Activated B cell treated with CpG ODN at 0.5 μM for 24 hours (primary cell): Measurements from ENCODE around the gene CAMK4. TPM values are rescaled to one million over a fixed set of nuclear protein-coding genes. Genes with fewer than 3 reads are reported as not detected.

Experiments
- ATAC-seq: fragments of 200-7000 bp; cut with Tn5 transposase; one replicate; pipeline ENCODE4 v1.10.0; 2021; ENCODE audit warnings: low read depth, mild to moderate bottlenecking, moderate library complexity
- CTCF ChIA-PET: fragments of 350-600 bp; sonication (Branson Sonifier 250); formaldehyde crosslinking; loops from one replicate; lab custom pipeline; 2021; ENCODE audit warnings: antibody characterized with exemption; lab: Charles Lee
- POLR2A ChIA-PET: fragments of 350-600 bp; sonication (Branson Sonifier 250); formaldehyde crosslinking; loops from one replicate; lab custom pipeline; 2021; ENCODE audit warnings: antibody characterized with exemption; lab: Charles Lee
- DNase-seq: peaks from one replicate; pipeline ENCODE4 v3.0.0; 2022
- H3K27ac Mint-ChIP-seq: one replicate; pipeline ENCODE4 v1.8.0; 2020; ENCODE audit warnings: mixed read lengths
- H3K27me3 Mint-ChIP-seq: one replicate; pipeline ENCODE4 v1.8.0; 2021; ENCODE audit warnings: mixed read lengths
- H3K36me3 Mint-ChIP-seq: one replicate; pipeline ENCODE4 v1.8.0; 2021; ENCODE audit warnings: low read depth, mixed read lengths
- H3K4me1 Mint-ChIP-seq: one replicate; pipeline ENCODE4 v1.8.0; 2021; ENCODE audit warnings: mixed read lengths
- H3K4me3 Mint-ChIP-seq: one replicate; pipeline ENCODE4 v1.8.0; 2020; ENCODE audit warnings: mild to moderate bottlenecking, mixed read lengths
- H3K9me3 Mint-ChIP-seq: one replicate; pipeline ENCODE4 v1.8.0; 2020; ENCODE audit warnings: mixed read lengths
- intact Hi-C: fragments of 100-400 bp; cut with micrococcal nuclease; formaldehyde crosslinking; loops from one replicate; pipeline ENCODE4 v1.15.1; 2024
- total RNA-seq: library from RNA; stranded (reverse); gene quantifications from 2 replicates; pipeline ENCODE4 v1.2.3, GENCODE V29; 2022
- TF ChIP-seq, protein P1 (sequence below): fragments of 200-600 bp; IDR thresholded peaks from one replicate; pipeline ENCODE4 v1.8.0; 2022; ENCODE audit warnings: antibody characterized with exemption, mild to moderate bottlenecking

Gene CAMK4
- total RNA-seq, 1 donor from 2014 or later = 6.3 TPM

- DNase-seq = no peak
- CTCF ChIA-PET = no interaction called here
- Mint-ChIP-seq H3K9me3 (no peaks in the 10 kb centered on the region), H3K4me1 (no peaks in the 10 kb centered on the region), H3K36me3 (no peaks in the 10 kb centered on the region), H3K27ac (no peak overlapping the region), H3K27me3 (no peaks in the 10 kb centered on the region), H3K4me3 (no peak overlapping the region)
- TF ChIP-seq, protein P1, sequence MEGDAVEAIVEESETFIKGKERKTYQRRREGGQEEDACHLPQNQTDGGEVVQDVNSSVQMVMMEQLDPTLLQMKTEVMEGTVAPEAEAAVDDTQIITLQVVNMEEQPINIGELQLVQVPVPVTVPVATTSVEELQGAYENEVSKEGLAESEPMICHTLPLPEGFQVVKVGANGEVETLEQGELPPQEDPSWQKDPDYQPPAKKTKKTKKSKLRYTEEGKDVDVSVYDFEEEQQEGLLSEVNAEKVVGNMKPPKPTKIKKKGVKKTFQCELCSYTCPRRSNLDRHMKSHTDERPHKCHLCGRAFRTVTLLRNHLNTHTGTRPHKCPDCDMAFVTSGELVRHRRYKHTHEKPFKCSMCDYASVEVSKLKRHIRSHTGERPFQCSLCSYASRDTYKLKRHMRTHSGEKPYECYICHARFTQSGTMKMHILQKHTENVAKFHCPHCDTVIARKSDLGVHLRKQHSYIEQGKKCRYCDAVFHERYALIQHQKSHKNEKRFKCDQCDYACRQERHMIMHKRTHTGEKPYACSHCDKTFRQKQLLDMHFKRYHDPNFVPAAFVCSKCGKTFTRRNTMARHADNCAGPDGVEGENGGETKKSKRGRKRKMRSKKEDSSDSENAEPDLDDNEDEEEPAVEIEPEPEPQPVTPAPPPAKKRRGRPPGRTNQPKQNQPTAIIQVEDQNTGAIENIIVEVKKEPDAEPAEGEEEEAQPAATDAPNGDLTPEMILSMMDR = no peak
- no peak for ATAC-seq
- POLR2A ChIA-PET = no interaction called here
- intact Hi-C loops = no loop called here
Observed at GRCh38 chr5:111486926-111487325, 262.7 kb downstream of the CAMK4 start.

DNA sequence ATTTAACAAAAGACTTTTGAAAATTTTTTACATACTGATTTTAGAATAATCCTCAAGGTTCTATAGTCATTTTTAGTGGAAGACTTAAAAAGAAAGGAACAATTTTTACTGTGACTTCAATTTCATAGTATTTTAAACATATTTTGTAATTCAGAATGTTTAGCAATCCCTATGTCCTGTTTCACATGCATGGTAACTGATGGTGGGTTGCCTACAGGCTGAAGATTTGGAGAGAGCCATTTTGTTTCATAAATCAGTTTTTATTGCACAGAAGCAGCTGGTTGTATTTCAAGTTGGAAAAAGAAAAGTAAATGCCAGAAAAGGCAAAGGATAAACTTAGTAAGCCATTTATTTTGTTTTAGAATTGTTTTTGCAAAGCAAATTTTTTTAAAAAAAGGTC, 264.2 kb downstream of the CAMK4 start:
- no peaks in the 10 kb centered on the region for H3K36me3 Mint-ChIP-seq
- ATAC-seq (no peak), DNase-seq (no peak)
- ChIA-PET CTCF (no interaction called here), POLR2A (no interaction called here)
- no peak overlapping the region for H3K4me3 Mint-ChIP-seq
- no peaks in the 10 kb centered on the region for H3K4me1 Mint-ChIP-seq
- intact Hi-C loops = no loop called here
- H3K27me3 Mint-ChIP-seq = no peaks in the 10 kb centered on the region
- no peak overlapping the region for H3K27ac Mint-ChIP-seq
- TF ChIP-seq, protein P1 = no peak
- H3K9me3 Mint-ChIP-seq = no peaks in the 10 kb centered on the region

GRCh38 chr5:111493031-111493430, 268.8 kb downstream of the CAMK4 start:
- ChIA-PET CTCF (no interaction called here), POLR2A (no interaction called here)
- TF ChIP-seq, protein P1 = no peak
- Mint-ChIP-seq H3K36me3 (peaks cover 10% of the 10 kb centered on the region), H3K4me1 (peaks cover under 1% of the 10 kb centered on the region), H3K27me3 (no peaks in the 10 kb centered on the region), H3K4me3 (no peak overlapping the region), H3K9me3 (no peaks in the 10 kb centered on the region), H3K27ac (no peak overlapping the region)
- no peak for DNase-seq
- intact Hi-C loops = no loop called here
- ATAC-seq = no peak

- TF ChIP-seq, protein P1 = no peak
- H3K4me3 Mint-ChIP-seq = no peak overlapping the region
- no peak for DNase-seq
- H3K27ac Mint-ChIP-seq = no peak overlapping the region
- no peaks in the 10 kb centered on the region for H3K9me3 Mint-ChIP-seq
- CTCF ChIA-PET = no interaction called here
- no peaks in the 10 kb centered on the region for H3K27me3 Mint-ChIP-seq
- peaks cover 23% of the 10 kb centered on the region for H3K36me3 Mint-ChIP-seq
- POLR2A ChIA-PET = interaction anchor here (0.7 kb wide), 2 partner anchors 243 to 1676 kb away, joined by 3 to 6 read pairs; no protein-coding TSS in a partner anchor
- H3K4me1 Mint-ChIP-seq = peaks cover 9% of the 10 kb centered on the region
- no peak for ATAC-seq
- intact Hi-C loops = no loop called here
Observed at GRCh38 chr5:111494355-111494999, 270.3 kb downstream of the CAMK4 start.

DNA sequence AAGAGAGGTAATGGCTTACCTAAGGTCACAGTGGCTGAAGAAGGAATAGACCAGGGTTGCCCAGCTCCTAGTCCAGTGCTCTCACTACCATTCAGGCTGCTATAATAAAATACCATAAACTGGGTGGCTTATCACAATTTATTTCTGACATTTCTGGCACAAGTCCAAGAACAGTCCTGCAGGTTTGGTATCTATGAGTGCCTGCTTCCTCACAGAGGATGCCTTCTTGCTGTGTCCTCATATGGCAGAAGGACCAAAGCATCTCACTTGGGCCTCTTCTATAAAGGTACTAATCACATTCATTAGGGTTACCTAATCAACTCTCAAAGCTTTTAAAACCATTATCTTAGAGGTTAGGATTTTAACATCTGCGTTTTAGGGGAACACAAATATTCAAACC, 271.0 kb downstream of the CAMK4 start:
- Mint-ChIP-seq H3K27me3 (no peaks in the 10 kb centered on the region), H3K27ac (no peak overlapping the region), H3K4me3 (no peak overlapping the region), H3K9me3 (no peaks in the 10 kb centered on the region), H3K36me3 (peaks cover 28% of the 10 kb centered on the region), H3K4me1 (peaks cover 9% of the 10 kb centered on the region)
- ATAC-seq (no peak), DNase-seq (no peak)
- CTCF ChIA-PET = no interaction called here
- TF ChIP-seq, protein P1 = no peak
- intact Hi-C loops = no loop called here
- POLR2A ChIA-PET = no interaction called here
